Measurements from ENCODE around the gene OGG1. TPM values are rescaled to one million over a fixed set of nuclear protein-coding genes. Genes with fewer than 3 reads are reported as not detected.

The OGG1 gene
- total and polyA plus RNA-seq, 4 donors = 15.7 to 32.6 (median 25.9) TPM

GRCh38 chr3:9776896-9777693, 27.3 kb downstream of the OGG1 start:
- no peaks in the 10 kb centered on the region for H3K27me3 ChIP-seq (ENCODE audit: control insufficient read depth in 1 of 2, insufficient read depth in 2 of 2, low read length in 1 of 2)
- intact Hi-C loops (cut with DNase I) = no loop called here
- no peak overlapping the region for H3K27ac ChIP-seq (ENCODE audit: low read depth in 1 of 2, low read length in 2 of 2)
- ATAC-seq (ENCODE audit: low FRiP score) (no peak), DNase-seq (peak in 1 of 2 donors; percentile 47)
- H3K4me1 ChIP-seq (ENCODE audit: control insufficient read depth in 1 of 2, insufficient read depth in 2 of 2, low read length in 2 of 2) = no peaks in the 10 kb centered on the region
- peaks cover 0 to 3% of the 10 kb centered on the region in 2 donors for H3K36me3 ChIP-seq (ENCODE audit: control insufficient read depth in 1 of 2, insufficient read depth in 2 of 2, low read length in 1 of 2)
- 86 to 90% methylated on average over 5 of the region's 5 CpGs for WGBS, 2 donors
- H3K9me3 ChIP-seq (ENCODE audit: control insufficient read depth, low read length) = no peaks in the 10 kb centered on the region
- no peak overlapping the region for H3K4me3 ChIP-seq (ENCODE audit: low read length in 2 of 2)

DNA sequence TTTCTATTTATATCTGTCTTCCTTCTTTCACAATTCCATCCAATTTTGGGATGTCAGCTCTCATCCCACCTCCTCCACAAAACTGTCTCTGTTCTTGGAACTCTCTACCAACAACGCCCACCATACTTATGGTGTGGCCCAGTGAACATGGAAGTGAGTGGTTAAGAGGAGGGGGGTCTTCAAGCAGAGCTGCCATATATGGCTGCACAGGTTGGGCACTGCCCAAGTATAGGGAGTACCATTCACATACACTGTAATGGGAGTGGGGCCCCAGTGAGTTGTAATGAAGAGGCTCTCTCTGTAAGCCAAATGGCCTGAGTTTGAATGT, 27.9 kb downstream of the OGG1 start:
- no peak overlapping the region for H3K4me3 ChIP-seq (ENCODE audit: low read length in 2 of 2)
- no peak for ATAC-seq (ENCODE audit: low FRiP score)
- DNase-seq = peak in 1 of 2 donors; percentile 23
- H3K27me3 ChIP-seq (ENCODE audit: control insufficient read depth in 1 of 2, insufficient read depth in 2 of 2, low read length in 1 of 2) = no peaks in the 10 kb centered on the region
- no peak overlapping the region for H3K27ac ChIP-seq (ENCODE audit: low read depth in 1 of 2, low read length in 2 of 2)
- intact Hi-C loops (cut with DNase I) = no loop called here
- no peaks in the 10 kb centered on the region for H3K9me3 ChIP-seq (ENCODE audit: control insufficient read depth, low read length)
- peaks cover 0 to 3% of the 10 kb centered on the region in 2 donors for H3K36me3 ChIP-seq (ENCODE audit: control insufficient read depth in 1 of 2, insufficient read depth in 2 of 2, low read length in 1 of 2)
- H3K4me1 ChIP-seq (ENCODE audit: control insufficient read depth in 1 of 2, insufficient read depth in 2 of 2, low read length in 2 of 2) = no peaks in the 10 kb centered on the region
- WGBS, 2 donors = 93 to 96% methylated on average over 1 of the region's 1 CpG

- ATAC-seq (ENCODE audit: low FRiP score) = no peak
- no peak overlapping the region for H3K4me3 ChIP-seq (ENCODE audit: low read length in 2 of 2)
- no peak overlapping the region for H3K27ac ChIP-seq (ENCODE audit: low read depth in 1 of 2, low read length in 2 of 2)
- peaks cover 0 to 3% of the 10 kb centered on the region in 2 donors for H3K36me3 ChIP-seq (ENCODE audit: control insufficient read depth in 1 of 2, insufficient read depth in 2 of 2, low read length in 1 of 2)
- H3K9me3 ChIP-seq (ENCODE audit: control insufficient read depth, low read length) = no peaks in the 10 kb centered on the region
- 66 to 70% methylated on average over 5 of the region's 5 CpGs for WGBS, 2 donors
- intact Hi-C loops (cut with DNase I) = no loop called here
- DNase-seq = peak in 1 of 2 donors; percentile 75
- H3K4me1 ChIP-seq (ENCODE audit: control insufficient read depth in 1 of 2, insufficient read depth in 2 of 2, low read length in 2 of 2) = no peaks in the 10 kb centered on the region
- H3K27me3 ChIP-seq (ENCODE audit: control insufficient read depth in 1 of 2, insufficient read depth in 2 of 2, low read length in 1 of 2) = no peaks in the 10 kb centered on the region
These were observed 28.7 kb downstream of the OGG1 start for GRCh38 chr3:9778143-9779074.

DNA sequence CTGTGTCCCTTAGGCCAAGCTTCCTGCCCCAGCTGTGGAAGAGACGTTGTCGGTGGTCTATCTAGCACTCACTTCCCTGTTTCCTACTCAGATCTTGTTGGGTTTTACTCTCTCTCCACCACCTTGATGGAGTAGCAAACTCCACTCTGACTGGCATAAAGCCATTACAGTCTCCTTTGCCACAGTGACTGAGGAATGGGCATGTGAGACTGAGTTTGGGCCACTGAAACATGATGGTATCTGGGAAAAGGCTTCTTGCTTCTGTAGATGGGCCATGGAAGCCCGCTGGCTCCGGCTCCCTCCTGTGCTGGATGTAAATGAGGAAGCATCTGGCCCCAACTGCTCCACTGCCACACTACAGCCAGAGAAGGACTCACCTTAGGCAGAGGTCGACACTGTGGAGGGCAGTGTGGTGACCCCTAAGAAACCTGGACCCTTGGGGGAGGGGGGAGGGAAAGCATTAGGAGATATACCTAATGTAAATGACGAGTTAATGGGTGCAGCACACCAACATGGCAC, 29.4 kb downstream of the OGG1 start:
- no peaks in the 10 kb centered on the region for H3K4me1 ChIP-seq (ENCODE audit: control insufficient read depth in 1 of 2, insufficient read depth in 2 of 2, low read length in 2 of 2)
- WGBS, 2 donors = 79 to 83% methylated on average over 5 to 6 of the region's 6 CpGs
- no peak for ATAC-seq (ENCODE audit: low FRiP score)

GRCh38 chr3:9779721-9780457, 30.1 kb downstream of the OGG1 start:
- Histone ChIP-seq H3K9me3 (ENCODE audit: control insufficient read depth, low read length) (no peaks in the 10 kb centered on the region), H3K4me1 (ENCODE audit: control insufficient read depth in 1 of 2, insufficient read depth in 2 of 2, low read length in 2 of 2) (no peaks in the 10 kb centered on the region), H3K27me3 (ENCODE audit: control insufficient read depth in 1 of 2, insufficient read depth in 2 of 2, low read length in 1 of 2) (no peaks in the 10 kb centered on the region), H3K36me3 (ENCODE audit: control insufficient read depth in 1 of 2, insufficient read depth in 2 of 2, low read length in 1 of 2) (peaks cover 0 to 3% of the 10 kb centered on the region in 2 donors), H3K27ac (ENCODE audit: low read depth in 1 of 2, low read length in 2 of 2) (no peak overlapping the region), H3K4me3 (ENCODE audit: low read length in 2 of 2) (no peak overlapping the region)
- DNase-seq (peak; percentile 61 to 64), ATAC-seq (ENCODE audit: low FRiP score) (peak; percentile 33)
- intact Hi-C loops (cut with DNase I) = no loop called here
- WGBS, 2 donors = 76 to 81% methylated on average over 8 of the region's 8 CpGs

More for the DNA sequence above, 29.4 kb downstream of the OGG1 start:
- peak in 1 of 2 donors; percentile 62 for DNase-seq
- Histone ChIP-seq H3K27ac (ENCODE audit: low read depth in 1 of 2, low read length in 2 of 2) (no peak overlapping the region), H3K4me3 (ENCODE audit: low read length in 2 of 2) (no peak overlapping the region), H3K36me3 (ENCODE audit: control insufficient read depth in 1 of 2, insufficient read depth in 2 of 2, low read length in 1 of 2) (peaks cover 0 to 3% of the 10 kb centered on the region in 2 donors), H3K27me3 (ENCODE audit: control insufficient read depth in 1 of 2, insufficient read depth in 2 of 2, low read length in 1 of 2) (no peaks in the 10 kb centered on the region), H3K9me3 (ENCODE audit: control insufficient read depth, low read length) (no peaks in the 10 kb centered on the region)
- intact Hi-C loops (cut with DNase I) = no loop called here

DNA sequence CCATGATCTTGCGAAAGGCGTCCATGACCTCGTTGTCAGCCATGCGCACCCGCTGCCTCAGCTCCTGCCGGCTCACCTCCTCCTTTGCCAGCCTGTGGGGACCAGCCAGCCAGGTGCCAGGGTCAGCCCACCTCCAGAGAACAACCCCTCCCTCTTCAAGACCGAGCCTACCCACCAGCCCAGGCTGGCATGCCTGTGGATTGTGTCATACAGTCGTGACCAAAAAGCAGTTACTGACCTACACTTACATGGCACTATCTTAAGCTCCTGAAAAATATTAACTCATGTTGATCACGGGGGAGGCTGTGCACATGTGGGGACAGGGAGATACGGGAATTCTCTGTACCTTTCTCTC, 30.7 kb downstream of the OGG1 start:
- DNase-seq (peak; percentile 59 to 61), ATAC-seq (ENCODE audit: low FRiP score) (no peak)
- Histone ChIP-seq H3K9me3 (ENCODE audit: control insufficient read depth, low read length) (no peaks in the 10 kb centered on the region), H3K36me3 (ENCODE audit: control insufficient read depth in 1 of 2, insufficient read depth in 2 of 2, low read length in 1 of 2) (peaks cover 0 to 3% of the 10 kb centered on the region in 2 donors), H3K4me1 (ENCODE audit: control insufficient read depth in 1 of 2, insufficient read depth in 2 of 2, low read length in 2 of 2) (no peaks in the 10 kb centered on the region), H3K27me3 (ENCODE audit: control insufficient read depth in 1 of 2, insufficient read depth in 2 of 2, low read length in 1 of 2) (no peaks in the 10 kb centered on the region), H3K27ac (ENCODE audit: low read depth in 1 of 2, low read length in 2 of 2) (no peak overlapping the region), H3K4me3 (ENCODE audit: low read length in 2 of 2) (no peak overlapping the region)
- intact Hi-C loops (cut with DNase I) = no loop called here
- WGBS, 2 donors = 80 to 82% methylated on average over 10 of the region's 10 CpGs

- Histone ChIP-seq H3K27me3 (ENCODE audit: control insufficient read depth in 1 of 2, insufficient read depth in 2 of 2, low read length in 1 of 2) (no peaks in the 10 kb centered on the region), H3K27ac (ENCODE audit: low read depth in 1 of 2, low read length in 2 of 2) (no peak overlapping the region), H3K4me1 (ENCODE audit: control insufficient read depth in 1 of 2, insufficient read depth in 2 of 2, low read length in 2 of 2) (no peaks in the 10 kb centered on the region), H3K36me3 (ENCODE audit: control insufficient read depth in 1 of 2, insufficient read depth in 2 of 2, low read length in 1 of 2) (peaks cover 0 to 6% of the 10 kb centered on the region in 2 donors), H3K4me3 (ENCODE audit: low read length in 2 of 2) (no peak overlapping the region), H3K9me3 (ENCODE audit: control insufficient read depth, low read length) (no peaks in the 10 kb centered on the region)
- WGBS, 2 donors = 75 to 80% methylated on average over 4 of the region's 4 CpGs
- DNase-seq (peak in 1 of 2 donors; percentile 19), ATAC-seq (ENCODE audit: low FRiP score) (no peak)
- intact Hi-C loops (cut with DNase I) = no loop called here
These were observed 31.2 kb downstream of the OGG1 start for GRCh38 chr3:9780910-9781309.

- 0 to 24% methylated on average over 1 of the region's 1 CpG for WGBS, 2 donors
- DNase-seq (peak in 1 of 2 donors; percentile 57), ATAC-seq (ENCODE audit: low FRiP score) (no peak)
- Histone ChIP-seq H3K36me3 (ENCODE audit: control insufficient read depth in 1 of 2, insufficient read depth in 2 of 2, low read length in 1 of 2) (peaks cover 0 to 6% of the 10 kb centered on the region in 2 donors), H3K27ac (ENCODE audit: low read depth in 1 of 2, low read length in 2 of 2) (no peak overlapping the region), H3K4me1 (ENCODE audit: control insufficient read depth in 1 of 2, insufficient read depth in 2 of 2, low read length in 2 of 2) (no peaks in the 10 kb centered on the region), H3K27me3 (ENCODE audit: control insufficient read depth in 1 of 2, insufficient read depth in 2 of 2, low read length in 1 of 2) (no peaks in the 10 kb centered on the region), H3K9me3 (ENCODE audit: control insufficient read depth, low read length) (no peaks in the 10 kb centered on the region), H3K4me3 (ENCODE audit: low read length in 2 of 2) (no peak overlapping the region)
- intact Hi-C loops (cut with DNase I) = no loop called here
These were observed 31.8 kb downstream of the OGG1 start for GRCh38 chr3:9781551-9781950.

Measured in aorta (tissue), 5 donors.